HG03439 (cell line): ENCODE results near the gene SH3TC1.

ENCODE experiments used
- ATAC-seq: cut with Tn5 transposase; IDR thresholded peaks from one replicate; pipeline ENCODE4 v1.9.1; 2021; ENCODE audit warnings: mild to moderate bottlenecking, moderate library complexity; ENCODE audit not compliant: unreplicated experiment

SH3TC1 gene

GRCh38 chr4:8241211-8241779, 42.2 kb downstream of the SH3TC1 start:
- no peak for ATAC-seq

- peak; percentile 62 for ATAC-seq
These were observed 43.0 kb downstream of the SH3TC1 start for GRCh38 chr4:8241895-8242696.

GRCh38 chr4:8242782-8243560, 43.9 kb downstream of the SH3TC1 start:
- no peak for ATAC-seq

GRCh38 chr4:8244001-8244757, 45.1 kb downstream of the SH3TC1 start:
- no peak for ATAC-seq

- no peak for ATAC-seq
These were observed 45.9 kb downstream of the SH3TC1 start for GRCh38 chr4:8244931-8245460.

GRCh38 chr4:8245884-8246833, 47.1 kb downstream of the SH3TC1 start:
- ATAC-seq: no peak

GRCh38 chr4:8247047-8247930, 48.2 kb downstream of the SH3TC1 start:
- ATAC-seq: no peak

GRCh38 chr4:8248091-8248490, 49.0 kb downstream of the SH3TC1 start:
- no peak for ATAC-seq

GRCh38 chr4:8250227-8250626, 51.1 kb downstream of the SH3TC1 start:
- ATAC-seq: no peak

GRCh38 chr4:8250637-8251036, 51.5 kb downstream of the SH3TC1 start:
- ATAC-seq: no peak

GRCh38 chr4:8251110-8251883, 52.2 kb downstream of the SH3TC1 start:
- no peak for ATAC-seq

GRCh38 chr4:8252301-8253173, 53.4 kb downstream of the SH3TC1 start:
- no peak for ATAC-seq

- no peak for ATAC-seq
These were observed 55.0 kb downstream of the SH3TC1 start for GRCh38 chr4:8254076-8254475.

- no peak for ATAC-seq
These were observed 56.8 kb downstream of the SH3TC1 start for GRCh38 chr4:8255698-8256441.

GRCh38 chr4:8257854-8258253, 58.8 kb downstream of the SH3TC1 start:
- ATAC-seq: no peak

- no peak for ATAC-seq
These were observed 59.6 kb downstream of the SH3TC1 start for GRCh38 chr4:8258552-8259212.
